H1 (cell line): Measurements from ENCODE around the gene MUC7. TPM values are rescaled to one million over a fixed set of nuclear protein-coding genes. Genes with fewer than 3 reads are reported as not detected.

Source experiments
- CTCF ChIA-PET: fragments of 300-600 bp; sonication (Branson Sonifier 250); formaldehyde crosslinking; loops from one replicate; lab custom pipeline; 2021; ENCODE audit not compliant: partially characterized antibody; lab: Charles Lee
- POLR2A ChIA-PET: fragments of 300-600 bp; sonication (Branson Sonifier 250); formaldehyde crosslinking; loops from one replicate; lab custom pipeline; 2021; ENCODE audit warnings: inconsistent platforms; ENCODE audit not compliant: partially characterized antibody; lab: Charles Lee
- DNase-seq, 2 experiments: peaks; one replicate each; pipeline versions ENCODE4 v3.0.0 to v3.0.0-alpha.2; 2010 to 2022; ENCODE audit warnings: low spot score in 2 of 2, low read depth in 1 of 2, mixed read lengths in 1 of 2
- FAIRE-seq: peaks from 2 replicates; lab custom pipeline; 2011; peaks lifted over from hg19 to GRCh38; lab: Jason Lieb, UNC
- H2AFZ ChIP-seq: 2 replicates; pipeline ENCODE4 v1.8.1; 2012; ENCODE audit warnings: low read length, inconsistent platforms
- H2AK5ac ChIP-seq: 2 replicates; pipeline ENCODE4 v1.6.1; 2013; ENCODE audit warnings: low read depth, low read length
- H2BK120ac ChIP-seq: replicated peaks from 2 replicates; pipeline ENCODE3; 2013; ENCODE audit warnings: low read depth, low read length, inconsistent platforms
- H2BK12ac ChIP-seq: 2 replicates; pipeline ENCODE4 v1.6.1; 2013; ENCODE audit warnings: low read depth, low read length
- H2BK15ac ChIP-seq: 2 replicates; pipeline ENCODE4 v1.6.1; 2013; ENCODE audit warnings: low read length
- H2BK20ac ChIP-seq: 2 replicates; pipeline ENCODE4 v1.6.1; 2013; ENCODE audit warnings: low read length
- H2BK5ac ChIP-seq: 2 replicates; pipeline ENCODE4 v1.6.1; 2013; ENCODE audit warnings: low read depth, low read length
- H3K14ac ChIP-seq: 2 replicates; pipeline ENCODE4 v1.6.1; 2013; ENCODE audit warnings: inconsistent platforms; ENCODE audit not compliant: insufficient read length
- H3K18ac ChIP-seq: 2 replicates; pipeline ENCODE4 v1.6.1; 2013; ENCODE audit warnings: low read length; ENCODE audit errors: extremely low read depth
- H3K23ac ChIP-seq: 2 replicates; pipeline ENCODE4 v1.6.1; 2013; ENCODE audit warnings: inconsistent platforms; ENCODE audit not compliant: insufficient read length
- H3K23me2 ChIP-seq: 2 replicates; pipeline ENCODE4 v1.6.1; 2013; ENCODE audit warnings: low read depth, low read length
- H3K27ac ChIP-seq: 2 replicates; pipeline ENCODE4 v1.6.1; 2011; ENCODE audit warnings: low read depth, low read length, inconsistent platforms
- H3K27me3 ChIP-seq, 4 experiments: replicated peaks in 1 of 4; 1 replicate in 1 of 4; 2 replicates in 3 of 4; pipeline versions ENCODE4 v1.6.1 to v1.8.1; 2011 to 2013; ENCODE audit warnings: low read length in 3 of 4, mild to moderate bottlenecking in 3 of 4, inconsistent platforms in 2 of 4, mixed read lengths in 2 of 4, moderate library complexity in 1 of 4; ENCODE audit not compliant: control insufficient read depth in 3 of 4, insufficient read depth in 3 of 4; ENCODE audit errors: extremely low read depth in 1 of 4
- H3K36me3 ChIP-seq, 4 experiments: 2 replicates each; pipeline versions ENCODE4 v1.6.1 to v1.8.1; 2011 to 2013; ENCODE audit warnings: mild to moderate bottlenecking in 4 of 4, low read length in 3 of 4, moderate library complexity in 2 of 4, control low read depth in 1 of 4, inconsistent platforms in 1 of 4; ENCODE audit not compliant: insufficient read depth in 4 of 4, control insufficient read depth in 2 of 4
- H3K4ac ChIP-seq: replicated peaks from 2 replicates; pipeline ENCODE3; 2013; ENCODE audit warnings: low read length, low read depth, mixed read lengths, inconsistent platforms; ENCODE audit not compliant: insufficient read length
- H3K4me1 ChIP-seq, 4 experiments: replicated peaks in 1 of 4; 1 replicate in 1 of 4; 2 replicates in 3 of 4; pipeline versions ENCODE4 v1.6.1 to v1.8.1; 2011 to 2013; ENCODE audit warnings: low read length in 3 of 4, inconsistent platforms in 2 of 4, mixed read lengths in 1 of 4; ENCODE audit not compliant: insufficient read depth in 4 of 4, control insufficient read depth in 3 of 4
- H3K4me2 ChIP-seq, 2 experiments: 2 replicates each; pipeline versions ENCODE4 v1.6.1 to v1.8.1; 2011 to 2013; ENCODE audit warnings: low read depth in 2 of 2, low read length in 2 of 2, control low read depth in 1 of 2, inconsistent platforms in 1 of 2, mild to moderate bottlenecking in 1 of 2; ENCODE audit not compliant: insufficient read depth in 1 of 2
- H3K4me3 ChIP-seq, 4 experiments: fragments of 200-600, 300-600 bp in 1 of 4; sonication (generic), shearing (Covaris generic), sonication (Bioruptor Twin) in 1 of 4; 2 replicates each; pipeline versions ENCODE4 v1.5.1 to v1.8.1; 2011 to 2016; ENCODE audit warnings: low read length in 4 of 4, low read depth in 3 of 4, control low read depth in 2 of 4, inconsistent platforms in 2 of 4, mild to moderate bottlenecking in 2 of 4, mixed read lengths in 1 of 4, moderate library complexity in 1 of 4; ENCODE audit not compliant: insufficient read depth in 2 of 4; ENCODE audit errors: extremely low read depth in 1 of 4
- H3K56ac ChIP-seq: replicated peaks from 2 replicates; pipeline ENCODE3; 2013; ENCODE audit warnings: low read depth, mild to moderate bottlenecking, mixed read lengths, low read length, inconsistent platforms; ENCODE audit not compliant: insufficient read length
- H3K79me1 ChIP-seq: 2 replicates; pipeline ENCODE4 v1.6.1; 2013; ENCODE audit warnings: low read depth, low read length, control low read depth
- H3K79me2 ChIP-seq, 2 experiments: 2 replicates each; pipeline versions ENCODE4 v1.6.1 to v1.8.1; 2012 to 2013; ENCODE audit warnings: low read length in 2 of 2, mild to moderate bottlenecking in 2 of 2, inconsistent platforms in 1 of 2; ENCODE audit not compliant: insufficient read depth in 2 of 2, control insufficient read depth in 1 of 2
- H3K9ac ChIP-seq, 4 experiments: replicated peaks in 1 of 4; 1 replicate in 1 of 4; 2 replicates in 3 of 4; pipeline versions ENCODE4 v1.6.1 to v1.8.1; 2011 to 2013; ENCODE audit warnings: low read depth in 3 of 4, low read length in 3 of 4, control low read depth in 2 of 4, mild to moderate bottlenecking in 2 of 4, moderate library complexity in 2 of 4, inconsistent platforms in 1 of 4; ENCODE audit errors: extremely low read depth in 1 of 4
- H3K9me3 ChIP-seq, 2 experiments: 2 replicates each; pipeline versions ENCODE4 v1.6.1 to v1.8.1; 2012 to 2013; ENCODE audit warnings: mild to moderate bottlenecking in 2 of 2, moderate library complexity in 2 of 2, control low read depth in 1 of 2, inconsistent platforms in 1 of 2, low read depth in 1 of 2, low read length in 1 of 2, mixed read lengths in 1 of 2; ENCODE audit not compliant: insufficient read depth in 2 of 2
- H4K20me1 ChIP-seq, 2 experiments: replicated peaks in 1 of 2; 2 replicates each; pipeline versions ENCODE3 to v1.8.1; 2011 to 2013; ENCODE audit warnings: inconsistent platforms in 2 of 2, low read length in 2 of 2, mild to moderate bottlenecking in 1 of 2; ENCODE audit not compliant: insufficient read depth in 2 of 2, control insufficient read depth in 1 of 2
- H4K5ac ChIP-seq: 2 replicates; pipeline ENCODE4 v1.6.1; 2013; ENCODE audit warnings: low read length, low read depth, mixed read lengths, inconsistent platforms; ENCODE audit not compliant: insufficient read length
- H4K8ac ChIP-seq: 2 replicates; pipeline ENCODE4 v1.8.0; 2013; ENCODE audit warnings: mild to moderate bottlenecking, moderate library complexity, low read length, inconsistent platforms; ENCODE audit not compliant: insufficient read depth; ENCODE audit errors: extremely low read depth
- H4K91ac ChIP-seq: replicated peaks from 2 replicates; pipeline ENCODE3; 2013; ENCODE audit warnings: low read length, mixed read lengths, inconsistent platforms; ENCODE audit not compliant: insufficient read length
- MAFK ChIP-seq: IDR thresholded peaks from 2 replicates; pipeline ENCODE4 v1.6.1; 2012; ENCODE audit warnings: low read depth, mild to moderate bottlenecking, improper control_type of control experiment, low read length
- SAP30 ChIP-seq: fragments of 300-600 bp; sonication (generic); IDR thresholded peaks from 2 replicates; pipeline ENCODE4 v1.7.1; 2012; ENCODE audit warnings: low read length, moderate library complexity, mild to moderate bottlenecking, inconsistent platforms; ENCODE audit not compliant: insufficient read depth, insufficient replicate concordance
- SIRT6 ChIP-seq: IDR thresholded peaks from one replicate; pipeline ENCODE4 v1.7.1; 2012; ENCODE audit warnings: low read length, inconsistent platforms
- SIX5 ChIP-seq: IDR thresholded peaks from 2 replicates; pipeline ENCODE4 v1.6.1; 2011; ENCODE audit warnings: mild to moderate bottlenecking, low read depth, low read length
- SP1 ChIP-seq: IDR thresholded peaks from 2 replicates; pipeline ENCODE4 v1.6.1; 2011; ENCODE audit warnings: low read depth, low read length
- SUZ12 ChIP-seq: fragments of 200-600 bp; sonication (generic); IDR thresholded peaks from 2 replicates; pipeline ENCODE4 v1.6.1; 2012; ENCODE audit warnings: mild to moderate bottlenecking, inconsistent platforms, low read length, moderate library complexity, mixed read lengths
- TCF12 ChIP-seq: IDR thresholded peaks from 2 replicates; pipeline ENCODE4 v1.6.1; 2011; ENCODE audit warnings: low read depth, mild to moderate bottlenecking, low read length
- WGBS, 2 experiments: shearing (Covaris generic) in 1 of 2; methylation state at CpG; one replicate each; pipeline versions ENCODE4 v1.1.6 to v1.1.7; 2013 to 2015; ENCODE audit warnings: low lambda C conversion rate in 2 of 2, mixed read lengths in 2 of 2, inconsistent platforms in 1 of 2, low coverage in 1 of 2, missing lambda C conversion rate in 1 of 2; ENCODE audit not compliant: insufficient replicate concordance in 2 of 2, insufficient coverage in 1 of 2, insufficient read length in 1 of 2; ENCODE audit errors: extremely low coverage in 1 of 2, missing lambda C conversion rate in 1 of 2; 5-methylcytosine and 5-hydroxymethylcytosine counted together
- polyA plus RNA-seq, 7 experiments: library from polyadenylated mRNA; depleted of rRNA in 3 of 7; stranded (reverse) in 5 of 7; unstranded in 2 of 7; fragments of >200 nt in 5 of 7; fragments of 200-250 nt in 2 of 7; gene quantifications; 1 replicate in 5 of 7; 2 replicates in 1 of 7; 4 replicates in 1 of 7; pipeline versions ENCODE4 v1.2.1 to v1.2.3, GENCODE V29; 2011 to 2013; ENCODE audit warnings: missing spikeins in 2 of 7, mixed read lengths in 2 of 7
- total RNA-seq: library from RNA; stranded (reverse); fragmentation: NEBNext Ultra II Directional; extraction: Animal tissue kit (Norgen Biotek cat#: 25700); gene quantifications from 2 replicates; pipeline ENCODE4 v1.2.1, GENCODE V29; 2021

Gene MUC7
- total and polyA plus RNA-seq, 2 of the 8 experiments (the other 6 are each of a cell fraction or from before 2014, with no cell fraction given): not detected

- no peak overlapping the region for H3K14ac ChIP-seq
- no peak overlapping the region for H2BK120ac ChIP-seq
- no peak for FAIRE-seq
- no peak overlapping the region for H2AK5ac ChIP-seq
- no peaks in the 10 kb centered on the region for H3K79me2 ChIP-seq
- no peak overlapping the region for H3K18ac ChIP-seq
- no peaks in the 10 kb centered on the region for H3K4me1 ChIP-seq
- H3K23ac ChIP-seq: no peak overlapping the region
- no peak overlapping the region for H2BK5ac ChIP-seq
- no peak overlapping the region for H2BK15ac ChIP-seq
- no peak overlapping the region for H4K5ac ChIP-seq
- H2AFZ ChIP-seq: no peak overlapping the region
- no peak overlapping the region for H3K4ac ChIP-seq
- H3K4me2 ChIP-seq: no peak overlapping the region
- no peak overlapping the region for H3K56ac ChIP-seq
- no peak overlapping the region for H4K8ac ChIP-seq
- H2BK12ac ChIP-seq: no peak overlapping the region
- no peaks in the 10 kb centered on the region for H3K23me2 ChIP-seq
- TF ChIP-seq SP1 (no peak), SUZ12 (no peak), SIX5 (no peak), SAP30 (no peak), TCF12 (no peak), SIRT6 (no peak), MAFK (no peak)
- H4K20me1 ChIP-seq: no peaks in the 10 kb centered on the region
- H3K36me3 ChIP-seq: no peaks in the 10 kb centered on the region
- H3K27ac ChIP-seq: no peak overlapping the region
- POLR2A ChIA-PET: no interaction called here
- H3K9ac ChIP-seq: no peak overlapping the region
- 85% methylated on average over 3 of the region's 3 CpGs; no CpG with 5 or more reads in 1 of the 2 experiments for WGBS, 2 experiments
- no peak overlapping the region for H3K4me3 ChIP-seq
- H4K91ac ChIP-seq: no peak overlapping the region
- CTCF ChIA-PET: no interaction called here
- no peaks in the 10 kb centered on the region for H3K27me3 ChIP-seq
- H3K79me1 ChIP-seq: no peaks in the 10 kb centered on the region
- H3K9me3 ChIP-seq: no peaks in the 10 kb centered on the region
- DNase-seq: no peak
- no peak overlapping the region for H2BK20ac ChIP-seq
Observed at GRCh38 chr4:70488748-70489147, 16.8 kb downstream of the MUC7 start.
